ENCODE data around the gene KCNK4.
"Not testable (repeated sequence)": the region's sequence is repeated elsewhere in the genome, so short reads cannot be mapped to it uniquely, and the experiment has no call there.

The KCNK4 gene

DNA sequence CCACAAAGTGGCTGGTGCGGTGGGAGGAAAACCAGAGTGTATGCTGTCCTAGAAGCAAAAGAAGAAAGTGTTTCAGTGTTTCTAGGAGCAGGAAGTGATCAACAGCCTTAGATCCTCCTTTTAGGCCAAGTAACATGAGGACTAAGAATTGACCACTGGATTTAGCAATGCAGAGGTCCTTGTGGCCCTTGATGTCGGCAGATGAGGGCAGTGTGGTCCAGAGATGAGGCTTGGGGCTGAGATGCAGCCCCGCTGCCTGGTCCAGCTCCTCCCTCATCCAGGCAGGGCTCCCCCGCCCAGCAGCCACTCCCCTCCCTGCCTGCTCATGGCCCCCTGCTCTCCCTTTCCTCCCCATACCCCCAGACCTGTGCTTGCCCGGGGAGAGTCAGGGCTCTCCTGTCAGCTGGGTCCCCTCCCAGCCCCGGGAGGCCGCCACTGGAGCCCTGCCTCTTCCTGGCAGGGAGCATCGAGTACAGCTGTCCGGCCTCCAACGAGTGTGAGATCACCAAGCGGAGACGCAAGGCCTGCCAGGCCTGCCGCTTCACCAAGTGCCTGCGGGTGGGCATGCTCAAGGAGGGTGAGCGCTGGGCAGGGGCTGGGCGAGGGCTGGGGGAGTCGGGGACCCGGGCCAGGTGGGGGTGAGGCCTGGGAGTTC is 22.5 kb downstream of the KCNK4 start:
- DNase-seq = no peak

DNA sequence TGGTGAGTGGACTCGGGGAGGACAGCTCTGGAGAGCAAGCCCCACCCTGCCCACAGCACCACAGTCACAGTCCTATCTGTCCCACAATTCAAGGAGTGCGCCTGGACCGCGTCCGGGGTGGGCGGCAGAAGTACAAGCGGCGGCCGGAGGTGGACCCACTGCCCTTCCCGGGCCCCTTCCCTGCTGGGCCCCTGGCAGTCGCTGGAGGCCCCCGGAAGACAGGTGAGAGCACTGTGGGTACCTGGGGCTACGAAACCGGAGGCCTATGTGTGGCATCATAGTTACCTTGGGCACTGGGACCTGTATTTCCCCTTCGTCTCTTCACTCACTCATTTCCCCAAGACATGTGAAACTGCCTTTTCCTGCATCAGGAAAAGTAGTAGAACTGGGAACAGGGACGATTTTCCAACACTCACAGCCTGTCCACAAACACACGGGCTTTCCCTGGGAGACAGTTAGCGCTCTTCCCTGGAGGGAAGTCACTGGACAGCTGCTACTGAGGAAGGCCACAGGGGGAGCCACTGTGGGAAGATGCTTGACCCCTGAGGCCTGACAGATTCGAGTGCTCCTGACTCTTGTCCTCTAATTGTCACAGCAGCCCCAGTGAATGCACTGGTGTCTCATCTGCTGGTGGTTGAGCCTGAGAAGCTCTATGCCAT is 23.2 kb downstream of the KCNK4 start:
- no peak for DNase-seq

DNA sequence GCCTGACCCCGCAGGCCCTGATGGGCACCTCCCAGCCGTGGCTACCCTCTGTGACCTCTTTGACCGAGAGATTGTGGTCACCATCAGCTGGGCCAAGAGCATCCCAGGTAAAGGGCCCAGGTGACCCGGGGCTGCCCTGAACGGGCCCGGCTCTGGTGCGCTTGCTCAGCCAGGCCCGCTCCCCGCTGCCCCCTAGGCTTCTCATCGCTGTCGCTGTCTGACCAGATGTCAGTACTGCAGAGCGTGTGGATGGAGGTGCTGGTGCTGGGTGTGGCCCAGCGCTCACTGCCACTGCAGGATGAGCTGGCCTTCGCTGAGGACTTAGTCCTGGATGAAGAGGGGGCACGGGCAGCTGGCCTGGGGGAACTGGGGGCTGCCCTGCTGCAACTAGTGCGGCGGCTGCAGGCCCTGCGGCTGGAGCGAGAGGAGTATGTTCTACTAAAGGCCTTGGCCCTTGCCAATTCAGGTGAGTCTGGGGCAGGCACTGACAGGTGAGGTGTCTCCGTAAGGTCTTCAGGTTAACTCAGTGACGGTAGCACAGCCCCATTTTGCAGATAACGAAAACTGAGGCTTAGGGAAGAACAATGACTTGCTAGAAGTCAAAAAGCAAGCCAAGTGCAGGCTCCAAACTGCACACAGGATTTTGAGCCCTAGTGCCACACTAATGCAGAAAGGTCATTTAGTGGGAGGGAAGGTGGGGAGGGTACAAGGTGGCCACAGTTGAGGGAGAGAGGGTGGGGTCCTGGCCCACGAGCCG is 23.9 kb downstream of the KCNK4 start:
- DNase-seq = no peak

DNA sequence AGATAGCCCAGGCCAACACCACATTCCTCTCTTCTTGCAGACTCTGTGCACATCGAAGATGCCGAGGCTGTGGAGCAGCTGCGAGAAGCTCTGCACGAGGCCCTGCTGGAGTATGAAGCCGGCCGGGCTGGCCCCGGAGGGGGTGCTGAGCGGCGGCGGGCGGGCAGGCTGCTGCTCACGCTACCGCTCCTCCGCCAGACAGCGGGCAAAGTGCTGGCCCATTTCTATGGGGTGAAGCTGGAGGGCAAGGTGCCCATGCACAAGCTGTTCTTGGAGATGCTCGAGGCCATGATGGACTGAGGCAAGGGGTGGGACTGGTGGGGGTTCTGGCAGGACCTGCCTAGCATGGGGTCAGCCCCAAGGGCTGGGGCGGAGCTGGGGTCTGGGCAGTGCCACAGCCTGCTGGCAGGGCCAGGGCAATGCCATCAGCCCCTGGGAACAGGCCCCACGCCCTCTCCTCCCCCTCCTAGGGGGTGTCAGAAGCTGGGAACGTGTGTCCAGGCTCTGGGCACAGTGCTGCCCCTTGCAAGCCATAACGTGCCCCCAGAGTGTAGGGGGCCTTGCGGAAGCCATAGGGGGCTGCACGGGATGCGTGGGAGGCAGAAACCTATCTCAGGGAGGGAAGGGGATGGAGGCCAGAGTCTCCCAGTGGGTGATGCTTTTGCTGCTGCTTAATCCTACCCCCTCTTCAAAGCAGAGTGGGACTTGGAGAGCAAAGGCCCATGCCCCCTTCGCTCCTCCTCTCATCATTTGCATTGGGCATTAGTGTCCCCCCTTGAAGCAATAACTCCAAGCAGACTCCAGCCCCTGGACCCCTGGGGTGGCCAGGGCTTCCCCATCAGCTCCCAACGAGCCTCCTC is 24.8 kb downstream of the KCNK4 start:
- not testable (repeated sequence) for DNase-seq

DNA sequence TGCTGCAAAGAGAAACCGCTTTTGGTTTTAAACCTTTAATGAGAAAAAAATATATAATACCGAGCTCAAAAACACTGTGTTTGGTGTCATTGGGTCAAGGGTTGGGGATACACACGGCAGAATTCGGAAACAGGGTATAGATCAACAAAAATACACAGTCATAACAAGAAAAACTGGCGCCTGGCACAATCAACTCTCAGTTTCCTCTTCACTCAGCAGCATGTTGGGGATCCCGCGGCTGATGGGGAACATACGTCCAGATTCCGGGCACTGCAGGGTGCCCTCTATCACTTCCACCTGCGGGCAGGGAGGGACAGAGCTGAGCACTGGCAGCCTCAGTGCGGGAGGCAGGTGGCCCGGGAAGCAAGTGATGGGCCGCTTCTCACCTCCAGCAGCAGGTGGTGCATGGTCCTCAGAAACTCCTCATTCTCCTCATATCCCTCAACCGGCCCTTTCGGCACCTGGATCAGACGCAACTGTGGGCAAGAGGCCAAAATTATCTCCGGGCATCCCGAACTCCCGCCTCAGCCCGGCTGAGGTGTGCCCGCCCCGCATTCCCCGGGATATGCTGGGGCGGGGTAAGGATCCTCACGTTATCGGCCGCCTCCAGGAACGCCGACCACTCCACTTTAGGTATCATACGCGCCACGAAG is 25.7 kb downstream of the KCNK4 start:
- DNase-seq = peak; percentile 45

DNA sequence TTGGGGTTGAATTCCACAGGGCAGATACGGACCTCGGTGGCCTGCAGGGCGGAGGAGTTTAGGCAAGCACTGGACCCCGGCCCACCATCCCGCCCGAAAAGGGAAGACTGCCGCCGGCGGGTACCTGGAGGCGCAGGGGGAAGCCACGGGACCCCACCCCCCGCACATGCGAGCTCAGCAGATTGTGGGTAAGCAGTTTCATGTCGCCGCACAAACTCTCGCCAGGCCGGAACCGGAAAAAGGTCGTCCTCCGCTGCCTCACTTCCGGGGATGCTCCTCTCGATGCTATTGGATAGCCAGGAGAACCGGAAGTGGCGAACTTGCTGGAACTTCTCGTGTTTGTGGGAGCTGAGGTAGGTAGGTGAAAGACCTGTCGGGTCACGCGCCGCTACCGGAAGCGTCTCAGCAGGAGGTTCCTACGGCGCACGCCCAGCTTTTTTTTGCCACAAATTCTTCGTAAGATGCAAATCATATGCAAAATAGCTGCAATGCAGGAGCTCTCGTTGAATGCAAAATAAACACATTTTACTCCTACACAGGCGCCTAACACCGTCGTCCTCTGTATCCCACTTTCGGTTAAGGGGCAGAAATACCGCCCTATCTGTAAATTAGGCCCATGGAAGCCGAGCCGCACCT is 26.3 kb downstream of the KCNK4 start, which contains the start of gene TRMT112:
TSS of gene TRMT112 (minus strand) at position 235 of the 636 bp plus-strand sequence. CDS start at position 202, 33 bp downstream.
- peak; percentile 98 for DNase-seq

DNA sequence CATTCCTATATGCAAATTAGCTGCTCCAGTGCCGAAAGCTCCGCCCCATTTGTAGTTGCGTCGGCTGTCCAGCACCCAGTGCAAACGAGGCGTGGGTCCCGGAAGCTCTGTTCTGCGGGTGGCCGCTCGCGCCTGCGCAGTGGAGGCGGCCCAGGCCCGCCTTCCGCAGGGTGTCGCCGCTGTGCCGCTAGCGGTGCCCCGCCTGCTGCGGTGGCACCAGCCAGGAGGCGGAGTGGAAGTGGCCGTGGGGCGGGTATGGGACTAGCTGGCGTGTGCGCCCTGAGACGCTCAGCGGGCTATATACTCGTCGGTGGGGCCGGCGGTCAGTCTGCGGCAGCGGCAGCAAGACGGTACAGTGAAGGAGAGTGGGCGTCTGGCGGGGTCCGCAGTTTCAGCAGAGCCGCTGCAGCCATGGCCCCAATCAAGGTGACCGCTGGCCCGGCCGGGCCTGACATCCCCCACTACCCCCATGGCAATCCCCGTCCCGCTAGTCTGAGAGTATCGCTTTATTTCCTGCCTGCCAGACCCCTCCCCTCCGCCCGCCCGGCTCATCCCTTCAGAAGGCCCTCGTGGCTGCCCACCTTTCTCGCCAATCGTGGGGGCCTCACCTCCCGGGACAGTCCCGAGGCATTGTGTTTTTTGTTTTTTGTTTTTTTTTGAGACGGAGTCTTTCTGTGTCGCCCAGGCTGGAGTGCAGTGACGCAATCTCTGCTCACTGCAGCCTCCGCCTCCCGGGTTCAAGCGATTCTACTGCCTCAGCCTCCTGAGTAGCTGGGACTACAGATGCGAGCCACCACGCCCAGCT is 27.1 kb downstream of the KCNK4 start, which contains the start of gene PRDX5:
TSS of gene PRDX5 (plus strand) at position 161 of the 805 bp plus-strand sequence. CDS start at position 256, 95 bp downstream.
- DNase-seq = peak; percentile 90

DNA sequence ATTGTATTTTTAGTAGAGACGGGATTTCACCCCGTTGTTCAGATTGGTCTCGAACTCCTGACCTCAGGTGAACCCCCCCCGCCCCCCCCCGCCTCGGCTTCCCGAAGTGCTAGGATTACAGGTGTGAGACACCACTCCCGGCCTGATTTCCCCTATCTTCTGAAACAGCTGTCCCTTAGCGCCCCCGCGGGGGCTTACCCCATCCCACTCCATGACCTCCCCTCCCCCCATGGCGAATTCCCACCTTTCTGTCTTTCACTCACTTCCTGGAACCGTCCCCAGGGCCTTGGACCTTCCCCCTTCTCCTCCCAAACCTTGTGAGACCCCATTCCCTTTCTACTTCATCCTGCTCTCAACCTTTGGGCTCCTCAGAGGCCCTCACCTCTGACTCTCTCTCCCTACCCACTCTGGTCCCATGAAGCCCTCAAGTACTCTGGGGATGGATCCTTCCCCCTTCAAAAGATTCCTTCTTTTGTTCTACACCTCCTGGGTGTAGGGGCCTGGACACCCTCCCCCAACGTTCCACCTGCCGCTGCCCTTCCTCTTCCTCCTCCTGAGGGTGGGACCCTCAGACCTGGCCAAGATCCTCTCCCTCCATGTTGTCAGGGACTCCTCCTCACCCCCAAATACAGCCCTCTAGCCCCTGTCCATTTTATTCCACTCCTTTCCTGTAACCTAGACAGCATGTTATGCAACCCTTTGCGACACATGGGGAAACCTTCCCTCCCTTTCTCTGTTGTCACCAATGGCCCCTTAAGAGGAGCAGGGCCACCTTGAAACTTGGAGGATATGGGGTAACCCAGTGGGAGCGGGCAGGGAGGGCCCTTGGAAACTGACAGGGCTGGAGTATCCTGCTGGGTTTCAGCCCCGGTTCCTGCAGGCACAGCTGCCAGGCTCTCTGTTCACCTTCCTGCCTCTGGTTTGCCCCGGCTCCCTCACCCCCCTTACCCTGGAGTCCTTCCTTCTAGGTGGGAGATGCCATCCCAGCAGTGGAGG is 28.0 kb downstream of the KCNK4 start:
- DNase-seq = no peak

DNA sequence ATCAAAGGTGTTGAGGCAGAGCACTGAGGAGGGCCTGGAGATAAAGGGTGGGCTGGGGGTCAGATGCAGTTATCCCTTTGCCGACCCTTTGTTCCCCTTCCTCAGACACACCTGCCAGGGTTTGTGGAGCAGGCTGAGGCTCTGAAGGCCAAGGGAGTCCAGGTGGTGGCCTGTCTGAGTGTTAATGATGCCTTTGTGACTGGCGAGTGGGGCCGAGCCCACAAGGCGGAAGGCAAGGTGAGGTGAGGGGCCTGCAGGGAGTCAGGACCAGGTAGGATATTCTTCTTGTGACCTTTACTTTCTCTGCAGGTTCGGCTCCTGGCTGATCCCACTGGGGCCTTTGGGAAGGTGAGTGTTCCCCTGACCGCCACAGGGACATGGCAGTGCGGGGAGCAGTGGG is 29.5 kb downstream of the KCNK4 start:
- no peak for DNase-seq

DNA sequence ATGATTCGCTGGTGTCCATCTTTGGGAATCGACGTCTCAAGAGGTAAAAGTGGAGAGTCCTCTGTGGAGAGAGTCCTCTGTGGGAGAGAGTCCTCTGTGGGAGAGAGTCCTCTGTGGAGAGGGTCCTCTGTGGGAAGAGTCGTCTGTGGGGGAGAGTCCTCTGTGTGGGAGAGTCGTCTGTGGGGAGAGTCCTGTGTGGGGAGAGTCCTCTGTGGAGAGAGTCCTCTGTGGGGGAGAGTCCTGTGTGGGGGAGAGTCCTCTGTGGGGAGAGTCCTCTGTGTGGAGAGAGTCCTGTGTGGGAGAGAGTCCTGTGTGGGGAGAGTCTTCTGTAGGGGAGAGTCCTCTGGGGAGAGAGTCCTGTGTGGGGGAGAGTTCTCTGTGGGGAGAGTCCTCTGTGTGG is 29.9 kb downstream of the KCNK4 start:
- no peak for DNase-seq

DNA sequence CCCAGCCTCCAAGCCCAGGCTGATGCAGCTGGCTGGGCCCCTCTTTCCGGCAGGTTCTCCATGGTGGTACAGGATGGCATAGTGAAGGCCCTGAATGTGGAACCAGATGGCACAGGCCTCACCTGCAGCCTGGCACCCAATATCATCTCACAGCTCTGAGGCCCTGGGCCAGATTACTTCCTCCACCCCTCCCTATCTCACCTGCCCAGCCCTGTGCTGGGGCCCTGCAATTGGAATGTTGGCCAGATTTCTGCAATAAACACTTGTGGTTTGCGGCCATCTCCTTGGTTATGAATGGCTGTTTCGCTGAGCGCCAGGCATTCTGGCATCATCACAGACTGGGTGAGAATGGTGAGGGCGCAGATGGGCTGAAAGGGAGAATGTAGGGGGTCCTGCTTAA is 30.4 kb downstream of the KCNK4 start:
- peak; percentile 79 for DNase-seq

DNA sequence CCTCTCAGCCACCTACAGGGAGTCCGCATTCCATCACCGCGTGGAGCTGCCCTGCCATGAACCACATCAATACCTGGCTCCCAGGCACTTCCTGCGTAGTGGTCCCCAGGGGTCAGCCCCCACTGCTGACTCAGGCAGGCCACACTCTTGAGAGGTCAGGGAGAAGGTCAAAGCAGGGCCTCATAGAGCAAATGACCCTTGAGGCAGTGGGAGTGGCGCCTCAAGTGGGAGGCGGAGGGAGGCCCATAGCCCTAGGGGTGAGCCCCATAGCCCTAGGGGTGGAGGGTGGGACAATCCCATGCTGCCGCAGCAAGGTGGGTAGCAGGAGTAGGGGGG is 31.8 kb downstream of the KCNK4 start:
- no peak for DNase-seq

DNA sequence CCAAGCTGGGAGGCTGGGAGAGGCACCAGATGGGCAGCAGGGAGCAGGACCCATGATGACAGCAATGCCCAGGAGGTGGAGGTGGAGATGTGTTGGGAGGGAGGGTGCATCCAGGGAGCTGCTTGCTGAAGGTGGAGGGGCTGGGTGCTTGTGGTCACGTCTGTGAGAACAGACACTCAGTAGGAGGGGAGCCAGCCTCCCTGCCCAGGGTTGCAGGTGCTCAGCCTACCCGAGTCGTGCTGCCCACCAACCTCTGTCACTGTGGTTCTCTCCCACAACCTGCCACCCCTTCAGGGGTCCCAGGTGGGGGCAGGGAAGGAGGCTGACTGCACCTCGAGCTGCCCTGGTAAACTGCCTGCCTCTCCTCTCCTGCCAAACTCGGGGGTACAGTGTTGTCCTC is 32.3 kb downstream of the KCNK4 start:
- no peak for DNase-seq

DNA sequence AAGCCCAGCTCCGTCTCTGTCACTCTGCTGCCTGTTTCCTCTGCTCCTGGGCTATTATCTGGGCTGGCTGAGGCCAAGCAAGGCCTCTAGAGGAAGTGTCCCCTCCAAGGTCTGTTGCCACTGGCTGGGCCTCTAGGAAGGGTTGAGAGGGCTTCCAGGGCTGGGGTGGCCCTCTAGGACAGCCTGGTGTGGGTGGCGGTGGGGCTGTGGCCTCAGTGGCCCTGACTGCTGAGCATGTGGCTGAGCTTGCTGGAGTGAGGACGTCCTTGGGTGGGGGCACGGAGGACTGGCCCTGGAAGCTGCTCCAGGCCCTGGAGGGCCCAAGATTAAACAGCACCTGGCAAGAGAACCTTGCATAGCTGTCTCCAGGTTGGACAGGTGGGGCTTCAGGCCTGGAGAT is 32.9 kb downstream of the KCNK4 start:
- not testable (repeated sequence) for DNase-seq

DNA sequence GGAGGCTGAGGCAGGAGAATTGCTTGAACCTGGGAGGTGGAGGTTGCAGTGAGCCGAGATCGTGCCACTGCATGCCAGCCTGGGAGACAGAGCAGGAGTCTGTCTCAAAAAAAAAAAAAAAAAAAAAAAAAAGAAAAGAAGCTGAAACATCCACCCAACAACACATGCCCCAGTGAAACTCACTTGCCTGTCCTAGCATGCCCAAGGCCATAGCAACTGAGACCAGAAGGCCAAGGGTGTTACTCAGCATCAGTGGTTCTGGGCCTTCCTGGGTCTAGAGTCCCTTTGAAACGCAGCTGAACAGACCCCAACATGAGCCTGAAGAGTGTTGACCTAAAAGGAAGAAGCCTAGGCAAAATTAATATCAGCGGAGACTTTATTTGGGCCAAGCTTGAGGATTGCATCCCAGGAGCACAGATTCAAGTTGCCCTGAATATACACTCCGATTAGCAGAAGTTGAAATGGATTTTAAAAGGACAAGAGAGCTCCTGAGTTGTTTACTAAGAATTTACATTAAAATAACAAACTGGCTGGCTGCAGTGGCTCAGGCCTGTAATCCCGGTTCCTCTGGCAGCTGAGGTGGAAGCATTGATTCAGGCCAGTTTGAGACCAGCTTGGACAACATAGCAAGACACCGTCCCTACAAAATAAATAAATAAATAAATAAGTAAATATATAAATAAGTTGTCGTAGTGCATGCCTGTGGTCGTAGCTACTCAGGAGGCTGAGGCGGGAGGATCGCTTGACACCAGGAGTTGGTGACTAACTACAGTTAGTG is 33.8 kb downstream of the KCNK4 start:
- no peak for DNase-seq

DNA sequence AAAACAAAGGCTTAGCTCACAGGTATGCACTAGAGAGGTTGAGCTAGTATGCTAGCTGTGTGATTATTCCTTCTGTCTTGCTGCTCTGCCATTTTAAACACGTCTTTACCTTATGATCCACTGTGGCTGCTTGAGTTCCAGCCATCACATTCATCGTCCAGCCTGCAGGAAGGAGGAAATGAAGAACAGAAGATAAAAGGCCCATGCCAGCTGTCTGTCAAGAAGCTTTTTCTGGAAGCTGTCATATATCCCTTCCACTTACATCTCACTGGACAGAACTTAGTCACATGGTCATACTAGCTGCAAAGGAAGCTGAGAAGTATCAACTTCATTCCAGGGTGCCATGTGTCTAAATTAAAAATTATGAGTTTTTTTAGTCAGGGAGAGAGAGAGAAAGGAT is 36.3 kb downstream of the KCNK4 start:
- DNase-seq = no peak

DNA sequence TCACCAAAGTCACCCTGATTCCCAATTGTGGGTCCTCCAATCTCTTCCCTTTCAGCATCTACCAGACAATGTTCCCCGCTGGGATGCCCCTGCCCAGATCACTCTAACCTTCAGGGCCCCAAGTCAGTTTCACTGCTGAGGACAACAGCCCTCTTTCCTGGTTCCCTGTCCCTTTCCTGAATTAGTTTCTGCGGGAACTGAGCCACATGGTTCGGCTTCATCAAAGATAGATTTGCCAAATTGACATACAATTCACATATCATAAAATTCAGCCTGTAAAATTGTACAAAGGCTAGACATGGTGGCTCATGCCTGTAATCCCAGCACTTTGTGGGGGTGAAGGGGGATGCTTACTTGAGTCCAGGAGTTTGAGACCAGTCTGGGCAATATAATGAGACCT is 36.9 kb downstream of the KCNK4 start:
- DNase-seq = no peak

DNA sequence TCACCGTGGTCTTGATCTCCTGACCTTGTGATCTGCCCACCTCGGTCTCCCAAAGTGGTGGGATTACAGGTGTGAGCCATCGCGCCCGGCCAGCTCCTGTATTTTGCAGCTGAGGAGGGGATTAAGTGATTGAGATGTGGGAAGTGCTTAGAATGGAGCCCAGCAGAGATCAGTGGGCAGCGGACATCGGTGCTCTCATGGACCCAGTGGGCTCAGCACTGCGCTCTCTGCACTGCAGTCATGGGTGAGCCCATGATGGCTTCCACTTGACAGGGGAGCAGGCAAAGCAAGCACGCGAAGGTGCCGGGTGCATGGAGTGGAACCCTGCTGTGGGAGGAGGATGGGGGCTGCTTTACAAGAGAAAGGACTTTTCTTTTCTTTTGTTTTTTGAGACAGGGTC is 39.8 kb downstream of the KCNK4 start:
- DNase-seq = no peak
